ENCODE measurements around the gene PHF21A. TPM values are rescaled to one million over a fixed set of nuclear protein-coding genes. Genes with fewer than 3 reads are reported as not detected.

PHF21A gene
- total and polyA plus RNA-seq, 10 of the 15 experiments (the other 5 are each of a cell fraction or from before 2014, with no cell fraction given) = 2.6 to 37.2 (median 16.0) TPM

GRCh38 chr11:45917623-45918330 lies 203.5 kb downstream of the PHF21A start, which contains the start of gene PEX16 (continued):
- TF ChIP-seq GABPA (IDR thresholded peaks at IDR 0.05; ENCODE audit: low read depth) (peak; percentile 96), RCOR1 (conservative IDR thresholded peaks at IDR 0.05; ENCODE audit: low read depth, low read length) (no peak), TBL1XR1 (IDR thresholded peaks at IDR 0.05; ENCODE audit: low read depth, low read length) (no peak), CREM (IDR thresholded peaks at IDR 0.05; ENCODE audit: low read depth) (no peak), EGR1 (IDR thresholded peaks at IDR 0.05; ENCODE audit: borderline replicate concordance in 1 of 2, low read depth in 2 of 2, low read length in 2 of 2) (no peak), CHD2 (IDR thresholded peaks at IDR 0.05; ENCODE audit: borderline replicate concordance, low read depth, low read length) (0 out of 2 replicates have a peak, but pooled peaks have one; percentile 48), BMI1 (IDR thresholded peaks at IDR 0.05; ENCODE audit: borderline replicate concordance) (peak; percentile 87), NR2C1 (IDR thresholded peaks at IDR 0.05) (peak; percentile 91), TAF1 (IDR thresholded peaks at IDR 0.05; ENCODE audit: borderline replicate concordance, low read depth, low read length) (peak; percentile 75), KLF5 (IDR thresholded peaks at IDR 0.05; ENCODE audit: partially characterized antibody) (peak; percentile 33), NRF1 (conservative IDR thresholded peaks at IDR 0.05; ENCODE audit: low read depth, low read length) (peak; percentile 77), MEF2A (IDR thresholded peaks at IDR 0.05; ENCODE audit: insufficient read depth, low read depth, low read length) (no peak), SKIL (IDR thresholded peaks at IDR 0.05; ENCODE audit: low read depth, poor library complexity, severe bottlenecking) (no peak), MEF2B (IDR thresholded peaks at IDR 0.05; ENCODE audit: partially characterized antibody, poor library complexity, severe bottlenecking) (peak; percentile 14), POU2F2 (IDR thresholded peaks at IDR 0.05; ENCODE audit: borderline replicate concordance, low read depth, low read length) (peak; percentile 49; the same call in 1 of the 3 replicates), NFYB (IDR thresholded peaks at IDR 0.05; ENCODE audit: insufficient read depth, low read depth, low read length) (peak; percentile 72), CBX3 (IDR thresholded peaks at IDR 0.05; ENCODE audit: borderline replicate concordance, low read depth) (no peak), ATF7 (IDR thresholded peaks at IDR 0.05; ENCODE audit: low read depth) (peak; percentile 29; the same call in 1 of the 2 replicates), TCF12 (IDR thresholded peaks at IDR 0.05; ENCODE audit: low read depth, low read length) (no peak), NBN (IDR thresholded peaks at IDR 0.05) (0 out of 2 replicates have a peak, but pooled peaks have one; percentile 49)
- TF ChIP-seq, protein P1, sequence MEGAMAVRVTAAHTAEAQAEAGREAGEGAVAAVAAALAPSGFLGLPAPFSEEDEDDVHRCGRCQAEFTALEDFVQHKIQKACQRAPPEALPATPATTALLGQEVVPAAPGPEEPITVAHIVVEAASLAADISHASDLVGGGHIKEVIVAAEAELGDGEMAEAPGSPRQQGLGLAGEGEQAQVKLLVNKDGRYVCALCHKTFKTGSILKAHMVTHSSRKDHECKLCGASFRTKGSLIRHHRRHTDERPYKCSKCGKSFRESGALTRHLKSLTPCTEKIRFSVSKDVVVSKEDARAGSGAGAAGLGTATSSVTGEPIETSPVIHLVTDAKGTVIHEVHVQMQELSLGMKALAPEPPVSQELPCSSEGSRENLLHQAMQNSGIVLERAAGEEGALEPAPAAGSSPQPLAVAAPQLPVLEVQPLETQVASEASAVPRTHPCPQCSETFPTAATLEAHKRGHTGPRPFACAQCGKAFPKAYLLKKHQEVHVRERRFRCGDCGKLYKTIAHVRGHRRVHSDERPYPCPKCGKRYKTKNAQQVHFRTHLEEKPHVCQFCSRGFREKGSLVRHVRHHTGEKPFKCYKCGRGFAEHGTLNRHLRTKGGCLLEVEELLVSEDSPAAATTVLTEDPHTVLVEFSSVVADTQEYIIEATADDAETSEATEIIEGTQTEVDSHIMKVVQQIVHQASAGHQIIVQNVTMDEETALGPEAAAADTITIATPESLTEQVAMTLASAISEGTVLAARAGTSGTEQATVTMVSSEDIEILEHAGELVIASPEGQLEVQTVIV (IDR thresholded peaks at IDR 0.05; ENCODE audit: borderline replicate concordance, partially characterized antibody) = peak; percentile 85
- TF ChIP-seq, protein P2, sequence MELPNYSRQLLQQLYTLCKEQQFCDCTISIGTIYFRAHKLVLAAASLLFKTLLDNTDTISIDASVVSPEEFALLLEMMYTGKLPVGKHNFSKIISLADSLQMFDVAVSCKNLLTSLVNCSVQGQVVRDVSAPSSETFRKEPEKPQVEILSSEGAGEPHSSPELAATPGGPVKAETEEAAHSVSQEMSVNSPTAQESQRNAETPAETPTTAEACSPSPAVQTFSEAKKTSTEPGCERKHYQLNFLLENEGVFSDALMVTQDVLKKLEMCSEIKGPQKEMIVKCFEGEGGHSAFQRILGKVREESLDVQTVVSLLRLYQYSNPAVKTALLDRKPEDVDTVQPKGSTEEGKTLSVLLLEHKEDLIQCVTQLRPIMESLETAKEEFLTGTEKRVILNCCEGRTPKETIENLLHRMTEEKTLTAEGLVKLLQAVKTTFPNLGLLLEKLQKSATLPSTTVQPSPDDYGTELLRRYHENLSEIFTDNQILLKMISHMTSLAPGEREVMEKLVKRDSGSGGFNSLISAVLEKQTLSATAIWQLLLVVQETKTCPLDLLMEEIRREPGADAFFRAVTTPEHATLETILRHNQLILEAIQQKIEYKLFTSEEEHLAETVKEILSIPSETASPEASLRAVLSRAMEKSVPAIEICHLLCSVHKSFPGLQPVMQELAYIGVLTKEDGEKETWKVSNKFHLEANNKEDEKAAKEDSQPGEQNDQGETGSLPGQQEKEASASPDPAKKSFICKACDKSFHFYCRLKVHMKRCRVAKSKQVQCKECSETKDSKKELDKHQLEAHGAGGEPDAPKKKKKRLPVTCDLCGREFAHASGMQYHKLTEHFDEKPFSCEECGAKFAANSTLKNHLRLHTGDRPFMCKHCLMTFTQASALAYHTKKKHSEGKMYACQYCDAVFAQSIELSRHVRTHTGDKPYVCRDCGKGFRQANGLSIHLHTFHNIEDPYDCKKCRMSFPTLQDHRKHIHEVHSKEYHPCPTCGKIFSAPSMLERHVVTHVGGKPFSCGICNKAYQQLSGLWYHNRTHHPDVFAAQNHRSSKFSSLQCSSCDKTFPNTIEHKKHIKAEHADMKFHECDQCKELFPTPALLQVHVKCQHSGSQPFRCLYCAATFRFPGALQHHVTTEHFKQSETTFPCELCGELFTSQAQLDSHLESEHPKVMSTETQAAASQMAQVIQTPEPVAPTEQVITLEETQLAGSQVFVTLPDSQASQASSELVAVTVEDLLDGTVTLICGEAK (IDR thresholded peaks at IDR 0.05; ENCODE audit: borderline replicate concordance) = peak; percentile 95

Data from GM12878 (cell line).